H1 (cell line): Measurements from ENCODE around the gene PTCH1. TPM values are rescaled to one million over a fixed set of nuclear protein-coding genes. Genes with fewer than 3 reads are reported as not detected.

Experiments used
- CTCF ChIA-PET: fragments of 300-600 bp; sonication (Branson Sonifier 250); formaldehyde crosslinking; loops from one replicate; lab custom pipeline; 2021; ENCODE audit not compliant: partially characterized antibody; lab: Charles Lee
- POLR2A ChIA-PET: fragments of 300-600 bp; sonication (Branson Sonifier 250); formaldehyde crosslinking; loops from one replicate; lab custom pipeline; 2021; ENCODE audit warnings: inconsistent platforms; ENCODE audit not compliant: partially characterized antibody; lab: Charles Lee
- DNase-seq, 2 experiments: peaks; one replicate each; pipeline versions ENCODE4 v3.0.0 to v3.0.0-alpha.2; 2010 to 2022; ENCODE audit warnings: low spot score in 2 of 2, low read depth in 1 of 2, mixed read lengths in 1 of 2
- FAIRE-seq: peaks from 2 replicates; lab custom pipeline; 2011; peaks lifted over from hg19 to GRCh38; lab: Jason Lieb, UNC
- H2AFZ ChIP-seq: 2 replicates; pipeline ENCODE4 v1.8.1; 2012; ENCODE audit warnings: low read length, inconsistent platforms
- H2AK5ac ChIP-seq: 2 replicates; pipeline ENCODE4 v1.6.1; 2013; ENCODE audit warnings: low read depth, low read length
- H2BK120ac ChIP-seq: replicated peaks from 2 replicates; pipeline ENCODE3; 2013; ENCODE audit warnings: low read depth, low read length, inconsistent platforms
- H2BK12ac ChIP-seq: 2 replicates; pipeline ENCODE4 v1.6.1; 2013; ENCODE audit warnings: low read depth, low read length
- H2BK15ac ChIP-seq: 2 replicates; pipeline ENCODE4 v1.6.1; 2013; ENCODE audit warnings: low read length
- H2BK20ac ChIP-seq: 2 replicates; pipeline ENCODE4 v1.6.1; 2013; ENCODE audit warnings: low read length
- H2BK5ac ChIP-seq: 2 replicates; pipeline ENCODE4 v1.6.1; 2013; ENCODE audit warnings: low read depth, low read length
- H3K14ac ChIP-seq: 2 replicates; pipeline ENCODE4 v1.6.1; 2013; ENCODE audit warnings: inconsistent platforms; ENCODE audit not compliant: insufficient read length
- H3K18ac ChIP-seq: 2 replicates; pipeline ENCODE4 v1.6.1; 2013; ENCODE audit warnings: low read length; ENCODE audit errors: extremely low read depth
- H3K23ac ChIP-seq: 2 replicates; pipeline ENCODE4 v1.6.1; 2013; ENCODE audit warnings: inconsistent platforms; ENCODE audit not compliant: insufficient read length
- H3K23me2 ChIP-seq: 2 replicates; pipeline ENCODE4 v1.6.1; 2013; ENCODE audit warnings: low read depth, low read length
- H3K27ac ChIP-seq: 2 replicates; pipeline ENCODE4 v1.6.1; 2011; ENCODE audit warnings: low read depth, low read length, inconsistent platforms
- H3K27me3 ChIP-seq, 4 experiments: replicated peaks in 1 of 4; 1 replicate in 1 of 4; 2 replicates in 3 of 4; pipeline versions ENCODE4 v1.6.1 to v1.8.1; 2011 to 2013; ENCODE audit warnings: low read length in 3 of 4, mild to moderate bottlenecking in 3 of 4, inconsistent platforms in 2 of 4, mixed read lengths in 2 of 4, moderate library complexity in 1 of 4; ENCODE audit not compliant: control insufficient read depth in 3 of 4, insufficient read depth in 3 of 4; ENCODE audit errors: extremely low read depth in 1 of 4
- H3K36me3 ChIP-seq, 4 experiments: 2 replicates each; pipeline versions ENCODE4 v1.6.1 to v1.8.1; 2011 to 2013; ENCODE audit warnings: mild to moderate bottlenecking in 4 of 4, low read length in 3 of 4, moderate library complexity in 2 of 4, control low read depth in 1 of 4, inconsistent platforms in 1 of 4; ENCODE audit not compliant: insufficient read depth in 4 of 4, control insufficient read depth in 2 of 4
- H3K4ac ChIP-seq: replicated peaks from 2 replicates; pipeline ENCODE3; 2013; ENCODE audit warnings: low read length, low read depth, mixed read lengths, inconsistent platforms; ENCODE audit not compliant: insufficient read length
- H3K4me1 ChIP-seq, 4 experiments: replicated peaks in 1 of 4; 1 replicate in 1 of 4; 2 replicates in 3 of 4; pipeline versions ENCODE4 v1.6.1 to v1.8.1; 2011 to 2013; ENCODE audit warnings: low read length in 3 of 4, inconsistent platforms in 2 of 4, mixed read lengths in 1 of 4; ENCODE audit not compliant: insufficient read depth in 4 of 4, control insufficient read depth in 3 of 4
- H3K4me2 ChIP-seq, 2 experiments: 2 replicates each; pipeline versions ENCODE4 v1.6.1 to v1.8.1; 2011 to 2013; ENCODE audit warnings: low read depth in 2 of 2, low read length in 2 of 2, control low read depth in 1 of 2, inconsistent platforms in 1 of 2, mild to moderate bottlenecking in 1 of 2; ENCODE audit not compliant: insufficient read depth in 1 of 2
- H3K4me3 ChIP-seq, 4 experiments: fragments of 200-600, 300-600 bp in 1 of 4; sonication (generic), shearing (Covaris generic), sonication (Bioruptor Twin) in 1 of 4; 2 replicates each; pipeline versions ENCODE4 v1.5.1 to v1.8.1; 2011 to 2016; ENCODE audit warnings: low read length in 4 of 4, low read depth in 3 of 4, control low read depth in 2 of 4, inconsistent platforms in 2 of 4, mild to moderate bottlenecking in 2 of 4, mixed read lengths in 1 of 4, moderate library complexity in 1 of 4; ENCODE audit not compliant: insufficient read depth in 2 of 4; ENCODE audit errors: extremely low read depth in 1 of 4
- H3K56ac ChIP-seq: replicated peaks from 2 replicates; pipeline ENCODE3; 2013; ENCODE audit warnings: low read depth, mild to moderate bottlenecking, mixed read lengths, low read length, inconsistent platforms; ENCODE audit not compliant: insufficient read length
- H3K79me1 ChIP-seq: 2 replicates; pipeline ENCODE4 v1.6.1; 2013; ENCODE audit warnings: low read depth, low read length, control low read depth
- H3K79me2 ChIP-seq, 2 experiments: 2 replicates each; pipeline versions ENCODE4 v1.6.1 to v1.8.1; 2012 to 2013; ENCODE audit warnings: low read length in 2 of 2, mild to moderate bottlenecking in 2 of 2, inconsistent platforms in 1 of 2; ENCODE audit not compliant: insufficient read depth in 2 of 2, control insufficient read depth in 1 of 2
- H3K9ac ChIP-seq, 4 experiments: replicated peaks in 1 of 4; 1 replicate in 1 of 4; 2 replicates in 3 of 4; pipeline versions ENCODE4 v1.6.1 to v1.8.1; 2011 to 2013; ENCODE audit warnings: low read depth in 3 of 4, low read length in 3 of 4, control low read depth in 2 of 4, mild to moderate bottlenecking in 2 of 4, moderate library complexity in 2 of 4, inconsistent platforms in 1 of 4; ENCODE audit errors: extremely low read depth in 1 of 4
- H3K9me3 ChIP-seq, 2 experiments: 2 replicates each; pipeline versions ENCODE4 v1.6.1 to v1.8.1; 2012 to 2013; ENCODE audit warnings: mild to moderate bottlenecking in 2 of 2, moderate library complexity in 2 of 2, control low read depth in 1 of 2, inconsistent platforms in 1 of 2, low read depth in 1 of 2, low read length in 1 of 2, mixed read lengths in 1 of 2; ENCODE audit not compliant: insufficient read depth in 2 of 2
- H4K20me1 ChIP-seq, 2 experiments: replicated peaks in 1 of 2; 2 replicates each; pipeline versions ENCODE3 to v1.8.1; 2011 to 2013; ENCODE audit warnings: inconsistent platforms in 2 of 2, low read length in 2 of 2, mild to moderate bottlenecking in 1 of 2; ENCODE audit not compliant: insufficient read depth in 2 of 2, control insufficient read depth in 1 of 2
- H4K5ac ChIP-seq: 2 replicates; pipeline ENCODE4 v1.6.1; 2013; ENCODE audit warnings: low read length, low read depth, mixed read lengths, inconsistent platforms; ENCODE audit not compliant: insufficient read length
- H4K8ac ChIP-seq: 2 replicates; pipeline ENCODE4 v1.8.0; 2013; ENCODE audit warnings: mild to moderate bottlenecking, moderate library complexity, low read length, inconsistent platforms; ENCODE audit not compliant: insufficient read depth; ENCODE audit errors: extremely low read depth
- H4K91ac ChIP-seq: replicated peaks from 2 replicates; pipeline ENCODE3; 2013; ENCODE audit warnings: low read length, mixed read lengths, inconsistent platforms; ENCODE audit not compliant: insufficient read length
- BACH1 ChIP-seq: IDR thresholded peaks from 2 replicates; pipeline ENCODE4 v1.6.1; 2012; ENCODE audit warnings: low read length, improper control_type of control experiment
- CEBPB ChIP-seq: IDR thresholded peaks from 2 replicates; pipeline ENCODE4 v1.6.1; 2012; ENCODE audit warnings: low read depth, low read length
- GABPA ChIP-seq: IDR thresholded peaks from 2 replicates; pipeline ENCODE4 v1.6.1; 2011; ENCODE audit warnings: mild to moderate bottlenecking, low read length, moderate library complexity, borderline replicate concordance; ENCODE audit not compliant: insufficient read depth
- KDM5A ChIP-seq: fragments of 200-600 bp; IDR thresholded peaks from 2 replicates; pipeline ENCODE4 v1.7.1; 2012; ENCODE audit warnings: mild to moderate bottlenecking, low read length, inconsistent platforms, mixed read lengths
- POLR2AphosphoS5 ChIP-seq: IDR thresholded peaks from 2 replicates; pipeline ENCODE4 v1.6.1; 2011; ENCODE audit warnings: low read depth, low read length
- ZNF274 ChIP-seq: IDR thresholded peaks from 2 replicates; pipeline ENCODE4 v1.7.0; 2012; ENCODE audit warnings: low read length, borderline replicate concordance; ENCODE audit errors: extremely low read depth
- whole genome bisulfite sequencing, 2 experiments: shearing (Covaris generic) in 1 of 2; methylation state at CpG; one replicate each; pipeline versions ENCODE4 v1.1.6 to v1.1.7; 2013 to 2015; ENCODE audit warnings: low lambda C conversion rate in 2 of 2, mixed read lengths in 2 of 2, inconsistent platforms in 1 of 2, low coverage in 1 of 2, missing lambda C conversion rate in 1 of 2; ENCODE audit not compliant: insufficient replicate concordance in 2 of 2, insufficient coverage in 1 of 2, insufficient read length in 1 of 2; ENCODE audit errors: extremely low coverage in 1 of 2, missing lambda C conversion rate in 1 of 2; 5-methylcytosine and 5-hydroxymethylcytosine counted together
- polyA plus RNA-seq, 7 experiments: library from polyadenylated mRNA; depleted of rRNA in 3 of 7; stranded (reverse) in 5 of 7; unstranded in 2 of 7; fragments of >200 nt in 5 of 7; fragments of 200-250 nt in 2 of 7; gene quantifications; 1 replicate in 5 of 7; 2 replicates in 1 of 7; 4 replicates in 1 of 7; pipeline versions ENCODE4 v1.2.1 to v1.2.3, GENCODE V29; 2011 to 2013; ENCODE audit warnings: missing spikeins in 2 of 7, mixed read lengths in 2 of 7
- total RNA-seq: library from RNA; stranded (reverse); fragmentation: NEBNext Ultra II Directional; extraction: Animal tissue kit (Norgen Biotek cat#: 25700); gene quantifications from 2 replicates; pipeline ENCODE4 v1.2.1, GENCODE V29; 2021

The PTCH1 gene
- total and polyA plus RNA-seq, 2 of the 8 experiments (the other 6 are each of a cell fraction or from before 2014, with no cell fraction given): 6.4 to 34.1 TPM

DNA sequence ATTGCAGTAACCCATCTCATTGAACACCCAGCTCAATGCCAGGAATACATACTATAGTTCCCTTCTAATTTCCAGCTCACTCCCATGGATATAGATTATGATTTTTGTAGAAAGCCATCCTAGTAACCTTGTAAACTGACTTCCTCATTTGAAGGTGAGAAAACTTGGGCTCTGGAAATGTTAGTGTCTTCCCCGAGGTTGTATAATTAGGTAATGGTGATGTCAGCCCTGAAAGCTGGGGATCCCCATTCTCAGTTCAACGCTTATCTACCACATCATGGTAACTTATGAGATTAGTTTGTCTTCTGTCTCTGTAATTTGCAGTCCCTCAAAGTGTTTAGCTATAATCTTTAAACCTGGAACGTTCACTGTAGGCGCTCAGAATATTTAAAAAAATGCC lies 34.6 kb upstream of the PTCH1 start:
- no peak overlapping the region for H3K4ac ChIP-seq
- ChIA-PET POLR2A (interaction anchor here (1.2 kb wide), 1 partner anchor 200 kb away, joined by 4 read pairs; no protein-coding TSS in a partner anchor), CTCF (interaction anchor here (0.7 to 1.7 kb wide), 7 partner anchors 9 to 185 kb away, joined by 3 to 9 read pairs (median 4); no protein-coding TSS in a partner anchor)
- no peak overlapping the region for H2BK15ac ChIP-seq
- H3K79me1 ChIP-seq: no peaks in the 10 kb centered on the region
- no peak overlapping the region for H2AFZ ChIP-seq
- H3K23me2 ChIP-seq: peaks cover 3% of the 10 kb centered on the region; the same call in 1 of the 2 replicates
- H2BK20ac ChIP-seq: no peak overlapping the region
- 85% methylated on average over 4 of the region's 4 CpGs; no CpG with 5 or more reads in 1 of the 2 experiments for WGBS, 2 experiments
- H3K79me2 ChIP-seq: no peaks in the 10 kb centered on the region
- no peak for FAIRE-seq
- no peak overlapping the region for H3K9ac ChIP-seq
- H2BK12ac ChIP-seq: no peak overlapping the region
- H4K5ac ChIP-seq: no peak overlapping the region
- no peak overlapping the region for H4K91ac ChIP-seq
- H3K18ac ChIP-seq: no peak overlapping the region
- peaks cover 0 to 14% (median 8%) of the 10 kb centered on the region in 4 experiments; a peak in 6 of 7 replicates for H3K4me1 ChIP-seq
- no peak overlapping the region for H4K8ac ChIP-seq
- H3K27ac ChIP-seq: no peak overlapping the region
- H3K14ac ChIP-seq: no peak overlapping the region
- H2BK5ac ChIP-seq: no peak overlapping the region
- no peaks in the 10 kb centered on the region for H4K20me1 ChIP-seq
- H2BK120ac ChIP-seq: no peak overlapping the region
- no peaks in the 10 kb centered on the region for H3K36me3 ChIP-seq
- no peak overlapping the region for H2AK5ac ChIP-seq
- no peak for DNase-seq
- no peak overlapping the region for H3K23ac ChIP-seq
- H3K27me3 ChIP-seq: peaks cover 30 to 62% (median 45%) of the 10 kb centered on the region in 4 experiments
- no peak overlapping the region; a peak in 1 of 4 replicates for H3K4me2 ChIP-seq
- H3K56ac ChIP-seq: no peak overlapping the region
- H3K4me3 ChIP-seq: no peak overlapping the region
- 0 out of 4 replicates have a peak, but pooled peaks cover 0 to 4% of the 10 kb centered on the region in 2 experiments for H3K9me3 ChIP-seq
- no peak for TF ChIP-seq POLR2AphosphoS5
- TF ChIP-seq KDM5A: no peak
- TF ChIP-seq ZNF274: no peak
- no peak for TF ChIP-seq CEBPB
- no peak for TF ChIP-seq BACH1
- no peak for TF ChIP-seq GABPA
